Testis (tissue), 3 donors: ENCODE results near the gene SHISA8. TPM values are rescaled to one million over a fixed set of nuclear protein-coding genes. Genes with fewer than 3 reads are reported as not detected.
A peak's percentile ranks its signal among the peaks of the same experiment; 100 is the strongest.

Experiments used
- DNase-seq: peaks from one replicate; pipeline ENCODE4 v3.0.0-alpha.2; 2019
- H3K27ac ChIP-seq, 2 donors: fragments of 200-600 bp; sonication (generic); one replicate each; pipeline ENCODE4 v1.5.1; 2019
- H3K27me3 ChIP-seq: fragments of 200-600 bp; sonication (generic); one replicate; pipeline ENCODE4 v1.5.1; 2019
- H3K36me3 ChIP-seq: fragments of 200-600 bp; sonication (generic); one replicate; pipeline ENCODE4 v1.5.1; 2017; ENCODE audit warnings: low read depth; ENCODE audit errors: missing control alignments
- H3K4me1 ChIP-seq: fragments of 200-600 bp; sonication (generic); one replicate; pipeline ENCODE4 v1.5.1; 2019
- H3K4me3 ChIP-seq, 2 donors: fragments of 200-600 bp; sonication (generic); one replicate each; pipeline ENCODE4 v1.5.1; 2017 to 2019
- H3K9me3 ChIP-seq: fragments of 200-600 bp; sonication (generic); one replicate; pipeline ENCODE4 v1.5.1; 2017
- CTCF ChIP-seq, 3 experiments: fragments of 450-650 bp in 2 of 3; fragments of 200-600 bp in 1 of 3; sonication (generic) in 1 of 3; IDR thresholded peaks; one replicate each; pipeline ENCODE4 v1.5.1; 2016 to 2019; ENCODE audit warnings: antibody characterized with exemption in 3 of 3, mild to moderate bottlenecking in 2 of 3, moderate library complexity in 1 of 3
- POLR2A ChIP-seq: fragments of 450-650 bp; IDR thresholded peaks from one replicate; pipeline ENCODE4 v1.6.1; 2017; ENCODE audit warnings: antibody characterized with exemption, mild to moderate bottlenecking, moderate library complexity
- WGBS, 2 donors: methylation state at CpG; one replicate each; pipeline ENCODE4 v1.1.5; 2018; 5-methylcytosine and 5-hydroxymethylcytosine counted together
- intact Hi-C: fragments of 100-400 bp; cut with DNase I; formaldehyde crosslinking; loops from one replicate; pipeline ENCODE4 v1.15.1; 2023; ENCODE audit warnings: low total_unique reads
- polyA plus RNA-seq: library from polyadenylated mRNA; stranded (reverse); fragments of 350-450 nt; fragmentation: Illumina TruSeq; extraction: RNeasy Lipid Tissue Mini Kit (QIAGEN cat#74804); gene quantifications from one replicate; pipeline ENCODE4 v1.2.3, GENCODE V29; 2014; ENCODE audit warnings: low read depth, low replicate concordance; ENCODE audit not compliant: insufficient read depth
- total RNA-seq, 2 donors: library from RNA; depleted of rRNA; stranded (reverse); fragments of >200 nt; gene quantifications; one replicate each; pipeline ENCODE4 v1.2.3, GENCODE V29; 2016

SHISA8 gene
- total and polyA plus RNA-seq, 3 donors from 2014 or later: 1.3 to 1.4 TPM; not detected in 1

DNA sequence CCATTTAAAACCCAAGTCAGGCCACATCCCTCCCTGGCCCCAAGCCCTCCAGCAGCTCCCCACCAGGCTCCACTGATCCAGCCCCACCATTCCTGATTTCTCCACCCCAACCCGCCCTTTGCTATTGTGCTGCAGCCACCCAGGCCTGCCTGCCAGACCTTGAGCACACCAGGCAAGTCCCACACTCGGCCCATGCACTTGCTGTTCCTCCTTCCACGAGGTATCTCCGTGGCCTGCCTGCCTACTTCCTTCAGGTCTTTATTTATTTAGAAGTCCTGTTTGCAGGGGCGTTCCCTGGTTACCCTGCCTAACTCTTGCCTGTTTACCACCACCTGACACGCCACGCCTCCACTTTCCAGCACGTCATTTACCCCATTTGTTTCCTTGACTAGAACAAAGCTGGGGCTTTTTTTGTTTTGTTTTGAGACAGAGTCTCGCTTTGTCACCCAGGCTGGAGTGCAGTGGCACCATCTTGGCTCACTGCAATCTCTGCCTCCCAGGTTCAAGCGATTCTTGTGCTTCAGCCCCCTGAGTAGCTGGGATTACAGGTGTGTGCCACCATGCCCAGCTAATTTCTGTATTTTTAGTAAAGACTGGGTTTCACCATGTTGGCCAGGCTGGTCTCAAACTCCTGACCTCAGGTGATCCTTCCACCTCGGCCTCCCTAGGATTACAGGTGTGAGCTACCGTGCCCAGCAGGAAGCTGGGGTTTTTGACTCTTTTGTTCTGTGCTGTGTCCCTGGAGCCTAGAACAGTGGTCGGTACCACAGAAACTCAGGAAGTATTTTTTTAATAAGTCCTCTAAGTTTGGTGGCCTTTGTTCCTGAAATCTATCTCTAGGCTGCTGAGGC, 25.3 kb upstream of the SHISA8 start:
- intact Hi-C loops: loop anchor here (5.0 kb wide), 2 partner anchors 118 to 243 kb away; partner anchors contain the start of gene MEI1
- DNase-seq: peak; percentile 38
- Histone ChIP-seq H3K36me3 (no peaks in the 10 kb centered on the region), H3K9me3 (no peaks in the 10 kb centered on the region), H3K4me1 (peaks cover 4% of the 10 kb centered on the region), H3K4me3 (no peak overlapping the region), H3K27ac (no peak overlapping the region), H3K27me3 (no peaks in the 10 kb centered on the region)
- TF ChIP-seq POLR2A (no peak), CTCF (IDR thresholded peaks at IDR 0.05) (no peak)
- 77% methylated on average over 13 of the region's 13 CpGs for WGBS, 2 donors

GRCh38 chr22:41936894-41937169, 22.0 kb upstream of the SHISA8 start:
- no peak for DNase-seq
- Histone ChIP-seq H3K36me3 (no peaks in the 10 kb centered on the region), H3K4me3 (no peak overlapping the region), H3K27me3 (no peaks in the 10 kb centered on the region), H3K9me3 (no peaks in the 10 kb centered on the region), H3K4me1 (peaks cover 4% of the 10 kb centered on the region), H3K27ac (no peak overlapping the region)
- WGBS, 2 donors: 95 to 96% methylated on average over 2 of the region's 2 CpGs
- TF ChIP-seq CTCF (IDR thresholded peaks at IDR 0.05): no peak
- TF ChIP-seq POLR2A: no peak
- intact Hi-C loops: no loop called here

DNA sequence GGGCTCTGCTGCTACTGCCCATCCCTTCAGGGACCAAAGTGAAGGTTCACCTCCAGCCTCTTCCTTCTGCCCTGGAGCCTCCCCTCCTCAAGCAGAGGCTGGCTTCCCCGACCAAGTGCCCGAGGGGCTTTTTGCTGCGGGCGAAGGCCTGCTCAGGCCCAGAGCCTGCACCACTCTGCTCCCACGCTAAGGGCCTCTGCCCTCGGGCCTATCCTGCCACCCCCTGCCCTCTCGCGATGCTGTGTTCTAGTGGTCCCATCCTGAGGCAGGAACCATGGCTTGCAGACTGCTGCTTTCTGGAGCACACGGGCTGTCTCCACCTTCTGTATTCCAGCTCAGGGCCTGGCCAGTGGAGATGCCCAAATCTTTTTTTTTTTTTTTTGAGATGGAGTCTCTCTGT, 20.6 kb upstream of the SHISA8 start:
- no peaks in the 10 kb centered on the region for H3K27me3 ChIP-seq
- no peak overlapping the region for H3K4me3 ChIP-seq
- intact Hi-C loops: no loop called here
- no peak for DNase-seq
- WGBS, 2 donors: 91 to 94% methylated on average over 9 of the region's 9 CpGs
- no peaks in the 10 kb centered on the region for H3K36me3 ChIP-seq
- TF ChIP-seq CTCF (IDR thresholded peaks at IDR 0.05) (no peak), POLR2A (no peak)
- no peak overlapping the region for H3K27ac ChIP-seq
- no peaks in the 10 kb centered on the region for H3K9me3 ChIP-seq
- no peaks in the 10 kb centered on the region for H3K4me1 ChIP-seq

- H3K4me1 ChIP-seq: no peaks in the 10 kb centered on the region
- no peaks in the 10 kb centered on the region for H3K36me3 ChIP-seq
- H3K9me3 ChIP-seq: no peaks in the 10 kb centered on the region
- no peak overlapping the region for H3K4me3 ChIP-seq
- intact Hi-C loops: no loop called here
- no peak for TF ChIP-seq POLR2A
- no peak for TF ChIP-seq CTCF (IDR thresholded peaks at IDR 0.05)
- H3K27ac ChIP-seq: no peak overlapping the region
- H3K27me3 ChIP-seq: no peaks in the 10 kb centered on the region
- WGBS, 2 donors: 69 to 80% methylated on average over 1 to 4 of the region's 4 CpGs
- DNase-seq: no peak
Measured at GRCh38 chr22:41935015-41935351, 20.1 kb upstream of the SHISA8 start.
